Endothelial cell of umbilical vein (primary cell): ENCODE results near the gene SUN3. TPM values are rescaled to one million over a fixed set of nuclear protein-coding genes. Genes with fewer than 3 reads are reported as not detected.

ENCODE experiments used
- BruUV-seq: library from RNA; stranded (reverse); fragments of 400-500 nt; replicated peaks from 2 replicates; lab custom pipeline; 2021; lab: Mats Ljungman, UMichigan
- CTCF ChIA-PET: fragments of 300-600, 350-600 bp; sonication (Branson Sonifier 250); formaldehyde crosslinking; loops from one replicate; lab custom pipeline; 2021; ENCODE audit warnings: antibody characterized with exemption, inconsistent platforms; lab: Charles Lee
- POLR2A ChIA-PET: fragments of 300-600, 350-600 bp; sonication (Branson Sonifier 250); formaldehyde crosslinking; loops from one replicate; lab custom pipeline; 2021; ENCODE audit warnings: antibody characterized with exemption, inconsistent platforms; lab: Charles Lee
- DNase-seq: peaks from one replicate; pipeline ENCODE4 v3.0.0-alpha.2; 2011; ENCODE audit warnings: low read depth, low spot score
- FAIRE-seq: peaks from 2 replicates; lab custom pipeline; 2011; peaks lifted over from hg19 to GRCh38; lab: Jason Lieb, UNC
- H2AFZ ChIP-seq: 2 replicates; pipeline ENCODE4 v1.6.0; 2012; ENCODE audit warnings: low read depth, low read length, control low read depth, inconsistent platforms
- H3K27ac ChIP-seq: 2 replicates; pipeline ENCODE4 v1.5.1; 2011; ENCODE audit warnings: low read depth, mild to moderate bottlenecking, control low read depth, low read length, moderate library complexity; ENCODE audit not compliant: insufficient read depth
- H3K27me3 ChIP-seq, 2 experiments: 2 replicates each; pipeline versions ENCODE4 v1.6.0 to v1.6.1; 2011; ENCODE audit warnings: low read length in 2 of 2, mixed read lengths in 1 of 2; ENCODE audit not compliant: control insufficient read depth in 2 of 2, insufficient read depth in 2 of 2
- H3K36me3 ChIP-seq, 2 experiments: 2 replicates in 1 of 2; 3 replicates in 1 of 2; pipeline ENCODE4 v1.5.1; 2011; ENCODE audit warnings: low read length in 2 of 2, mild to moderate bottlenecking in 1 of 2, moderate library complexity in 1 of 2; ENCODE audit not compliant: control insufficient read depth in 2 of 2, insufficient read depth in 2 of 2; ENCODE audit errors: extremely low read depth in 1 of 2
- H3K4me1 ChIP-seq: 3 replicates; pipeline ENCODE4 v1.5.1; 2011; ENCODE audit warnings: mild to moderate bottlenecking, low read length; ENCODE audit not compliant: control insufficient read depth, insufficient read depth; ENCODE audit errors: extremely low read depth
- H3K4me2 ChIP-seq: 2 replicates; pipeline ENCODE4 v1.6.1; 2011; ENCODE audit warnings: low read length, control low read depth, mixed read lengths; ENCODE audit not compliant: insufficient read depth
- H3K4me3 ChIP-seq, 3 experiments: fragments of 200-600 bp in 1 of 3; sonication (generic), shearing (Covaris generic) in 1 of 3; replicated peaks in 1 of 3; 2 replicates each; pipeline ENCODE4 v1.5.1; 2011 to 2016; ENCODE audit warnings: control low read depth in 3 of 3, low read length in 3 of 3, mild to moderate bottlenecking in 2 of 3, inconsistent platforms in 1 of 3, low read depth in 1 of 3, moderate library complexity in 1 of 3; ENCODE audit not compliant: insufficient read depth in 1 of 3
- H3K79me2 ChIP-seq: 2 replicates; pipeline ENCODE4 v1.6.0; 2012; ENCODE audit warnings: low read length, inconsistent platforms; ENCODE audit not compliant: control insufficient read depth, insufficient read depth
- H3K9ac ChIP-seq: replicated peaks from 2 replicates; pipeline ENCODE3; 2011; ENCODE audit warnings: low read length, control low read depth; ENCODE audit not compliant: insufficient read depth; ENCODE audit errors: extremely low read depth
- H3K9me1 ChIP-seq: replicated peaks from 3 replicates; pipeline ENCODE4 v1.6.0; 2011; ENCODE audit warnings: mild to moderate bottlenecking, low read length; ENCODE audit not compliant: control insufficient read depth, insufficient read depth; ENCODE audit errors: extremely low read depth
- H3K9me3 ChIP-seq: replicated peaks from 2 replicates; pipeline ENCODE4 v1.5.1; 2012; ENCODE audit warnings: low read length, inconsistent platforms; ENCODE audit not compliant: control insufficient read depth, insufficient read depth
- H4K20me1 ChIP-seq: replicated peaks from 2 replicates; pipeline ENCODE3; 2011; ENCODE audit warnings: mild to moderate bottlenecking, low read length; ENCODE audit not compliant: control insufficient read depth, insufficient read depth; ENCODE audit errors: extremely low read depth
- EZH2 ChIP-seq: IDR thresholded peaks from 2 replicates; pipeline ENCODE4 v1.6.1; 2012; ENCODE audit warnings: borderline replicate concordance, low read depth, mild to moderate bottlenecking, moderate library complexity, low read length, inconsistent platforms; ENCODE audit not compliant: severe bottlenecking
- FOS ChIP-seq: IDR thresholded peaks from 2 replicates; pipeline ENCODE4 v1.6.1; 2011; ENCODE audit warnings: mild to moderate bottlenecking, low read length, moderate library complexity, borderline replicate concordance; ENCODE audit not compliant: insufficient read depth
- JUN ChIP-seq: IDR thresholded peaks from 2 replicates; pipeline ENCODE4 v1.6.1; 2011; ENCODE audit warnings: borderline replicate concordance, low read depth; ENCODE audit not compliant: insufficient read length, insufficient read depth
- POLR2A ChIP-seq: IDR thresholded peaks from 2 replicates; pipeline ENCODE4 v1.6.1; 2012; ENCODE audit warnings: low read depth, mild to moderate bottlenecking, control low read depth, low read length
- POLR2AphosphoS5 ChIP-seq: IDR thresholded peaks from 2 replicates; pipeline ENCODE4 v1.6.1; 2012; ENCODE audit warnings: low read depth, mild to moderate bottlenecking, control low read depth, low read length, moderate library complexity; ENCODE audit not compliant: insufficient read depth
- dilution Hi-C: fragments of 300-500 bp; cut with MboI; formaldehyde crosslinking; loops from one replicate; pipeline ENCODE4 v1.15.0; 2019; ENCODE audit warnings: low sequenced_read_pairs; ENCODE audit not compliant: extremely low pct_ligation_motif_present
- intact Hi-C: fragments of 100-400 bp; cut with micrococcal nuclease; formaldehyde crosslinking; loops from one replicate; pipeline ENCODE4 v1.10.0; 2022
- polyA plus RNA-seq, 4 experiments: library from polyadenylated mRNA; depleted of rRNA in 3 of 4; stranded (reverse) in 3 of 4; unstranded in 1 of 4; fragments of >200 nt; gene quantifications; 2 replicates each; pipeline versions ENCODE4 v1.2.1 to v1.2.3, GENCODE V29; 2011 to 2012; ENCODE audit warnings: missing spikeins in 1 of 4
- total RNA-seq: library from RNA; stranded (reverse); gene quantifications from 2 replicates; pipeline ENCODE4 v1.2.3, GENCODE V29; 2021
- TF ChIP-seq, protein P1 (sequence below): IDR thresholded peaks from 2 replicates; pipeline ENCODE4 v1.6.1; 2011; ENCODE audit not compliant: insufficient read depth, insufficient read length
- TF ChIP-seq, protein P2 (sequence below), 2 donors: IDR thresholded peaks; 1 replicate in 1 of 2; 2 replicates in 1 of 2; pipeline ENCODE4 v1.5.1; 2011; ENCODE audit warnings: low read length in 2 of 2, mild to moderate bottlenecking in 2 of 2, moderate library complexity in 2 of 2, control low read depth in 1 of 2, inconsistent platforms in 1 of 2, low read depth in 1 of 2; ENCODE audit not compliant: insufficient read depth in 1 of 2; ENCODE audit errors: extremely low read depth in 1 of 2

Gene SUN3
- total and polyA plus RNA-seq, 2 donors (not counting 3 experiments of a cell fraction or from before 2014, with no cell fraction given) = not detected

GRCh38 chr7:47950714-47951113 is 78.2 kb downstream of the SUN3 start:
- Histone ChIP-seq H3K27ac (no peak overlapping the region), H3K9me1 (no peaks in the 10 kb centered on the region), H3K79me2 (no peaks in the 10 kb centered on the region), H3K4me3 (no peak overlapping the region), H3K4me1 (peaks cover 46% of the 10 kb centered on the region), H3K36me3 (peaks cover 4 to 9% of the 10 kb centered on the region in 2 experiments), H3K9me3 (no peaks in the 10 kb centered on the region), H3K27me3 (no peaks in the 10 kb centered on the region), H3K9ac (peak overlapping the region; percentile 2), H2AFZ (peak overlapping the region; percentile 54), H3K4me2 (no peak overlapping the region), H4K20me1 (no peaks in the 10 kb centered on the region)
- peak; percentile 87 for DNase-seq
- ChIA-PET CTCF (interaction anchor here (1.1 to 12.0 kb wide), 3 partner anchors 16 to 684 kb away, joined by 3 to 371 read pairs (median 3); no protein-coding TSS in a partner anchor), POLR2A (no interaction called here)
- dilution Hi-C loops (no loop called here), intact Hi-C loops (no loop called here)
- peak; percentile 84 for FAIRE-seq
- no TSS peak for BruUV-seq
- TF ChIP-seq POLR2A (no peak), POLR2AphosphoS5 (peak; percentile 27), FOS (no peak), EZH2 (no peak), JUN (no peak)
- TF ChIP-seq, protein P1, sequence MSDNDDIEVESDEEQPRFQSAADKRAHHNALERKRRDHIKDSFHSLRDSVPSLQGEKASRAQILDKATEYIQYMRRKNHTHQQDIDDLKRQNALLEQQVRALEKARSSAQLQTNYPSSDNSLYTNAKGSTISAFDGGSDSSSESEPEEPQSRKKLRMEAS = peak; percentile 33
- TF ChIP-seq, protein P2, sequence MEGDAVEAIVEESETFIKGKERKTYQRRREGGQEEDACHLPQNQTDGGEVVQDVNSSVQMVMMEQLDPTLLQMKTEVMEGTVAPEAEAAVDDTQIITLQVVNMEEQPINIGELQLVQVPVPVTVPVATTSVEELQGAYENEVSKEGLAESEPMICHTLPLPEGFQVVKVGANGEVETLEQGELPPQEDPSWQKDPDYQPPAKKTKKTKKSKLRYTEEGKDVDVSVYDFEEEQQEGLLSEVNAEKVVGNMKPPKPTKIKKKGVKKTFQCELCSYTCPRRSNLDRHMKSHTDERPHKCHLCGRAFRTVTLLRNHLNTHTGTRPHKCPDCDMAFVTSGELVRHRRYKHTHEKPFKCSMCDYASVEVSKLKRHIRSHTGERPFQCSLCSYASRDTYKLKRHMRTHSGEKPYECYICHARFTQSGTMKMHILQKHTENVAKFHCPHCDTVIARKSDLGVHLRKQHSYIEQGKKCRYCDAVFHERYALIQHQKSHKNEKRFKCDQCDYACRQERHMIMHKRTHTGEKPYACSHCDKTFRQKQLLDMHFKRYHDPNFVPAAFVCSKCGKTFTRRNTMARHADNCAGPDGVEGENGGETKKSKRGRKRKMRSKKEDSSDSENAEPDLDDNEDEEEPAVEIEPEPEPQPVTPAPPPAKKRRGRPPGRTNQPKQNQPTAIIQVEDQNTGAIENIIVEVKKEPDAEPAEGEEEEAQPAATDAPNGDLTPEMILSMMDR (IDR thresholded peaks at IDR 0.05; ENCODE audit: extremely low read depth in 1 of 2, insufficient read depth in 1 of 2, low read depth in 1 of 2, low read length in 2 of 2) = peak in 1 of 2 donors; percentile 23
